IMR-90 (cell line): ENCODE results near the gene LETM1. TPM values are rescaled to one million over a fixed set of nuclear protein-coding genes. Genes with fewer than 3 reads are reported as not detected.

ENCODE experiments used
- ATAC-seq: fragments of 200-7000 bp; cut with Tn5 transposase; 2 replicates; pipeline ENCODE4 v1.9.1; 2020; ENCODE audit warnings: low read depth, mild to moderate bottlenecking, moderate library complexity
- BruUV-seq: library from RNA; stranded (reverse); fragments of 400-500 nt; replicated peaks from 2 replicates; lab custom pipeline; 2021; lab: Mats Ljungman, UMichigan
- CTCF ChIA-PET: fragments of 300-600 bp; formaldehyde crosslinking; extraction: SDS; loops from one replicate; lab custom pipeline; 2021; ENCODE audit warnings: antibody characterized with exemption; lab: Yijun Ruan, JAX
- POLR2A ChIA-PET: fragments of 300-600 bp; sonication (Branson Sonifier 250); formaldehyde crosslinking; loops from one replicate; lab custom pipeline; 2022; ENCODE audit warnings: antibody characterized with exemption; ENCODE audit not compliant: unreplicated experiment; lab: Charles Lee
- DNase-seq: peaks from one replicate; pipeline ENCODE4 v3.0.0; 2013
- H2AFZ ChIP-seq: replicated peaks from 2 replicates; pipeline ENCODE3; 2013; ENCODE audit warnings: low read length, mild to moderate bottlenecking; ENCODE audit not compliant: poor library complexity
- H2AK5ac ChIP-seq: 2 replicates; pipeline ENCODE4 v1.6.1; 2013; ENCODE audit warnings: low read depth, low read length, inconsistent platforms
- H2AK9ac ChIP-seq: replicated peaks from 2 replicates; pipeline ENCODE3; 2013; ENCODE audit warnings: mild to moderate bottlenecking, low read depth, low read length, moderate library complexity; ENCODE audit not compliant: poor library complexity
- H2BK120ac ChIP-seq: 2 replicates; pipeline ENCODE4 v1.6.1; 2013; ENCODE audit warnings: low read depth, low read length, inconsistent platforms
- H2BK15ac ChIP-seq: 3 replicates; pipeline ENCODE4 v1.6.1; 2013; ENCODE audit warnings: low read depth, low read length, inconsistent platforms
- H2BK20ac ChIP-seq: 2 replicates; pipeline ENCODE4 v1.6.1; 2013; ENCODE audit warnings: low read depth, mild to moderate bottlenecking, inconsistent platforms, low read length, moderate library complexity
- H2BK5ac ChIP-seq: 2 replicates; pipeline ENCODE4 v1.6.1; 2013; ENCODE audit warnings: mild to moderate bottlenecking, low read depth, low read length, inconsistent platforms; ENCODE audit not compliant: poor library complexity, severe bottlenecking
- H3K14ac ChIP-seq: replicated peaks from 2 replicates; pipeline ENCODE4 v1.6.1; 2013; ENCODE audit warnings: low read depth, low read length, inconsistent platforms
- H3K18ac ChIP-seq: 2 replicates; pipeline ENCODE4 v1.6.1; 2013; ENCODE audit warnings: low read depth, low read length, control low read depth
- H3K23ac ChIP-seq: 2 replicates; pipeline ENCODE4 v1.6.1; 2013; ENCODE audit warnings: low read depth, low read length, inconsistent platforms
- H3K27ac ChIP-seq: 2 replicates; pipeline ENCODE4 v1.5.1; 2013; ENCODE audit warnings: mild to moderate bottlenecking, control low read depth, low read length; ENCODE audit not compliant: insufficient read depth
- H3K27me3 ChIP-seq: 2 replicates; pipeline ENCODE4 v1.6.1; 2013; ENCODE audit warnings: low read length; ENCODE audit not compliant: control insufficient read depth, insufficient read depth
- H3K36me3 ChIP-seq: 2 replicates; pipeline ENCODE4 v1.6.1; 2013; ENCODE audit warnings: low read length, mixed read lengths; ENCODE audit not compliant: control insufficient read depth, insufficient read depth
- H3K4ac ChIP-seq: 2 replicates; pipeline ENCODE4 v1.6.1; 2013; ENCODE audit warnings: low read depth, low read length, inconsistent platforms
- H3K4me1 ChIP-seq: 2 replicates; pipeline ENCODE4 v1.6.1; 2013; ENCODE audit warnings: low read length, mixed read lengths; ENCODE audit not compliant: control insufficient read depth, insufficient read depth
- H3K4me2 ChIP-seq: 2 replicates; pipeline ENCODE4 v1.6.1; 2013; ENCODE audit warnings: low read depth, mild to moderate bottlenecking, control low read depth, low read length, moderate library complexity
- H3K4me3 ChIP-seq: 2 replicates; pipeline ENCODE4 v1.5.1; 2013; ENCODE audit warnings: low read depth, mild to moderate bottlenecking, control low read depth, low read length, moderate library complexity; ENCODE audit not compliant: insufficient read depth
- H3K56ac ChIP-seq: 2 replicates; pipeline ENCODE4 v1.6.1; 2013; ENCODE audit warnings: low read length, inconsistent platforms; ENCODE audit not compliant: insufficient read depth; ENCODE audit errors: extremely low read depth
- H3K79me1 ChIP-seq, 2 experiments: 2 replicates each; pipeline ENCODE4 v1.6.1; 2013; ENCODE audit warnings: low read length in 2 of 2, inconsistent platforms in 1 of 2, low read depth in 1 of 2
- H3K9ac ChIP-seq: 2 replicates; pipeline ENCODE4 v1.6.1; 2013; ENCODE audit warnings: low read depth, low read length, control low read depth
- H3K9me1 ChIP-seq: 2 replicates; pipeline ENCODE4 v1.6.1; 2013; ENCODE audit warnings: low read length, inconsistent platforms; ENCODE audit not compliant: insufficient read depth
- H3K9me3 ChIP-seq: 2 replicates; pipeline ENCODE4 v1.6.1; 2013; ENCODE audit warnings: low read length; ENCODE audit not compliant: control insufficient read depth, insufficient read depth
- H4K20me1 ChIP-seq: 2 replicates; pipeline ENCODE4 v1.6.1; 2013; ENCODE audit warnings: low read length, inconsistent platforms; ENCODE audit not compliant: insufficient read depth
- H4K5ac ChIP-seq: 2 replicates; pipeline ENCODE4 v1.6.1; 2013; ENCODE audit warnings: mild to moderate bottlenecking, low read depth, low read length, control low read depth
- H4K8ac ChIP-seq, 2 experiments: 2 replicates each; pipeline ENCODE4 v1.6.1; 2013; ENCODE audit warnings: low read depth in 2 of 2, low read length in 2 of 2, control low read depth in 1 of 2, inconsistent platforms in 1 of 2
- H4K91ac ChIP-seq: 2 replicates; pipeline ENCODE4 v1.6.1; 2013; ENCODE audit warnings: low read depth, low read length, inconsistent platforms; ENCODE audit not compliant: insufficient read depth
- CEBPB ChIP-seq: IDR thresholded peaks from 2 replicates; pipeline ENCODE4 v1.6.1; 2012; ENCODE audit warnings: low read depth, low read length, improper control_type of control experiment
- CHD1 ChIP-seq: IDR thresholded peaks from 2 replicates; pipeline ENCODE4 v1.6.1; 2012; ENCODE audit warnings: low read depth, low read length, improper control_type of control experiment
- FOS ChIP-seq: fragments of 150-350 bp; IDR thresholded peaks from 2 replicates; pipeline ENCODE4 v1.6.1; 2016; ENCODE audit warnings: low read depth, low read length
- MAFK ChIP-seq: IDR thresholded peaks from 2 replicates; pipeline ENCODE4 v1.6.1; 2012; ENCODE audit warnings: low read depth, low read length, improper control_type of control experiment
- MAZ ChIP-seq: IDR thresholded peaks from 2 replicates; pipeline ENCODE4 v1.6.1; 2012; ENCODE audit warnings: low read depth, mild to moderate bottlenecking, low read length, improper control_type of control experiment, moderate library complexity, borderline replicate concordance
- NFE2L2 ChIP-seq: fragments of 150-350 bp; IDR thresholded peaks from 2 replicates; pipeline ENCODE4 v1.6.1; 2016; ENCODE audit warnings: low read depth, mild to moderate bottlenecking, low read length
- POLR2A ChIP-seq: IDR thresholded peaks from 2 replicates; pipeline ENCODE4 v1.6.1; 2012; ENCODE audit warnings: mild to moderate bottlenecking, low read depth, low read length
- RAD21 ChIP-seq: IDR thresholded peaks from 2 replicates; pipeline ENCODE4 v1.6.1; 2012; ENCODE audit warnings: low read length, improper control_type of control experiment
- RCOR1 ChIP-seq: IDR thresholded peaks from 2 replicates; pipeline ENCODE4 v1.6.1; 2012; ENCODE audit warnings: mild to moderate bottlenecking, low read length, improper control_type of control experiment; ENCODE audit not compliant: insufficient replicate concordance
- RFX5 ChIP-seq: IDR thresholded peaks from 2 replicates; pipeline ENCODE4 v1.8.0; 2012; ENCODE audit warnings: low read depth, mild to moderate bottlenecking, low read length, moderate library complexity
- SMC3 ChIP-seq: fragments of 150-350 bp; IDR thresholded peaks from 2 replicates; pipeline ENCODE4 v1.6.1; 2016; ENCODE audit warnings: low read depth, mild to moderate bottlenecking, antibody characterized with exemption, low read length, moderate library complexity
- USF2 ChIP-seq: fragments of 150-350 bp; IDR thresholded peaks from 2 replicates; pipeline ENCODE4 v1.6.1; 2017; ENCODE audit warnings: mild to moderate bottlenecking, antibody characterized with exemption, low read length, low read depth
- WGBS, 2 experiments: methylation state at CpG; one replicate each; pipeline versions ENCODE4 v1.1.5 to v1.1.7; 2013; ENCODE audit warnings: missing lambda C conversion rate in 2 of 2; ENCODE audit not compliant: insufficient read length in 1 of 2; ENCODE audit errors: extremely low coverage in 2 of 2; 5-methylcytosine and 5-hydroxymethylcytosine counted together
- dilution Hi-C: fragments of 300-500 bp; cut with HindIII; formaldehyde crosslinking; loops from one replicate; pipeline ENCODE4 v1.14.3; 2018; ENCODE audit warnings: low sequenced_read_pairs; ENCODE audit not compliant: unreplicated experiment
- in situ Hi-C: fragments of 300-500 bp; cut with MboI; formaldehyde crosslinking; loops from 3 replicates; pipeline ENCODE4 v1.14.3; 2019; ENCODE audit warnings: low sequenced_read_pairs, inconsistent platforms, mixed read lengths
- intact Hi-C: fragments of 100-400 bp; cut with micrococcal nuclease; formaldehyde crosslinking; loops from 2 replicates; pipeline ENCODE4 v1.10.0; 2022
- polyA plus RNA-seq, 3 experiments: library from polyadenylated mRNA; depleted of rRNA; stranded (reverse); fragments of >200 nt; gene quantifications; 2 replicates each; pipeline ENCODE4 v1.2.3, GENCODE V29; 2012; ENCODE audit warnings: low replicate concordance in 1 of 3
- total RNA-seq: library from RNA; depleted of rRNA; stranded (reverse); fragments of >200 nt; gene quantifications from 2 replicates; pipeline ENCODE4 v1.2.3, GENCODE V29; 2012
- TF ChIP-seq, protein P1 (sequence below): fragments of 150-350 bp; IDR thresholded peaks from 2 replicates; pipeline ENCODE4 v1.6.1; 2016; ENCODE audit warnings: low read depth, mild to moderate bottlenecking, low read length, moderate library complexity, borderline replicate concordance

LETM1 gene
- total and polyA plus RNA-seq, 2 of the 4 experiments (the other 2 are of a cell fraction) = 25.0 to 49.3 TPM

DNA sequence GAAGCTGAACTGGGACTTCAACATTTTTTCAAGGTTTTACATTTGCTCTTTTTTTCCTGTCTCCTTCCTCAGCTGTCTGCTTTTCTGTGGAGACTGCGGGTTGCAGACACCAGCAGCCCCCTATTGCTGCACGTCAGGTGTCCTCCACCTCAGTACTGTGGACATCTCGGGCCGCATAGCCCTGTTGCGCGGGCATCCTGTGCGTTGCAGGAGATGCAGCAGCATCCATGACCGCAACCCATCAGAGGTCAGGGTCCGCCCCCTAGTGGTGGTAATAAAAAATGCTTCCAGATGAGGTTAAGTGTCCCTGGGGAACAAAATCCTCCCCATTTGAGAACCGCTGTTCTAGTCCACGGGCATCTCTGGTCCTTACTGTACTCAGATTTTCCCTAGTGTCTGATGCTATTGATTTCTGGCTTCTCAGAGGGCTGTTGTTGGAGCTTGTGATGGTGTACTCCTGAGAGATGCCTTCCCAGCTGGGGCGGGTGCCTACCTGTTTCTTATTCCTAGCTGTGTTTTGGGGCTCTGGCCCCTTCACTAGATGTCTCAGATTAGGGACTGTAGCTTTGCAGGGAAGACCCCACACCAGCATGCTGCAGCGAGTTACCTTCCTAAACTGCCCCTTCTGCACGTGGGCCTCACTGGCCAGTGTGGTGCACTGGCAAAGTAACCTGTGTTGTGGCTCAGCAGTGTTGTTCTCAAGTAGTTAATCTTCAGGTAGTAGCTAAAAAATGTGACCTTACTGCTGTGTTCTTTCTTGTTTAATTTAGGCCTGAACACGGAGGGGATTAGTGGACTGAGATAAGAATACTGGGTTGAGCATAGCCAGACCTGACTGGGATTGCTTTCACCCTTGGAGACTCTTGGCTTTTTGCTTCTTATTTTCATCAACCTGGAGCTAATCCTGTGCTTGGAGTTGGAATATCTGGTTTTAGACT lies 43.5 kb upstream of the LETM1 start:
- Histone ChIP-seq H3K27ac (no peak overlapping the region), H3K4ac (no peak overlapping the region), H3K23ac (peak overlapping the region; percentile 21; the same call in 1 of the 2 replicates), H2AFZ (peak overlapping the region; percentile 62), H2AK9ac (no peak overlapping the region), H3K9me3 (no peaks in the 10 kb centered on the region), H3K18ac (no peak overlapping the region), H3K9ac (no peak overlapping the region), H3K4me2 (peak overlapping the region; percentile 72), H4K5ac (no peak overlapping the region; the same call in 1 of the 2 replicates), H3K4me1 (peaks cover 2% of the 10 kb centered on the region; the same call in 1 of the 2 replicates), H3K9me1 (peaks cover 3% of the 10 kb centered on the region), H2BK120ac (no peak overlapping the region), H4K91ac (no peak overlapping the region; the same call in 1 of the 2 replicates), H3K4me3 (no peak overlapping the region), H4K8ac (peak overlapping the region in 1 of 2 experiments; percentile 62; a peak in 1 of 4 replicates), H2AK5ac (no peak overlapping the region), H3K56ac (no peak overlapping the region), H3K79me1 (peaks cover 35 to 68% of the 10 kb centered on the region in 2 experiments), H4K20me1 (peaks cover 65% of the 10 kb centered on the region), H2BK15ac (no peak overlapping the region), H2BK5ac (no peak overlapping the region), H3K36me3 (peaks cover 11% of the 10 kb centered on the region), H2BK20ac (no peak overlapping the region), H3K27me3 (no peaks in the 10 kb centered on the region), H3K14ac (no peak overlapping the region)
- WGBS, 2 experiments = 40% methylated on average over 3 of the region's 15 CpGs; no CpG with 5 or more reads in 1 of the 2 experiments
- CTCF ChIA-PET = interaction anchor here (0.6 to 2.0 kb wide), 7 partner anchors 9 to 92 kb away, joined by 3 to 9 read pairs (median 4); no protein-coding TSS in a partner anchor
- POLR2A ChIA-PET = interaction anchor here (0.6 kb wide), 1 partner anchor 39 kb away, joined by 4 read pairs; no protein-coding TSS in a partner anchor
- in situ Hi-C loops (loop anchor here (5.0 kb wide), 1 partner anchor 157 kb away; no protein-coding TSS in a partner anchor), intact Hi-C loops (loop anchor here (1.0 to 5.0 kb wide), 4 partner anchors 27 to 151 kb away; partner anchors contain the start of gene LETM1), dilution Hi-C loops (no loop called here)
- BruUV-seq = no TSS peak
- ATAC-seq = peak; percentile 98
- peak; percentile 78 for DNase-seq
- TF ChIP-seq RCOR1 (peak; percentile 37), NFE2L2 (no peak), POLR2A (0 out of 2 replicates have a peak, but pooled peaks have one; percentile 31), MAZ (no peak), CHD1 (no peak), CEBPB (no peak), RFX5 (no peak), MAFK (no peak), SMC3 (peak; percentile 75), RAD21 (peak; percentile 93), FOS (no peak), USF2 (no peak)
- TF ChIP-seq, protein P1, sequence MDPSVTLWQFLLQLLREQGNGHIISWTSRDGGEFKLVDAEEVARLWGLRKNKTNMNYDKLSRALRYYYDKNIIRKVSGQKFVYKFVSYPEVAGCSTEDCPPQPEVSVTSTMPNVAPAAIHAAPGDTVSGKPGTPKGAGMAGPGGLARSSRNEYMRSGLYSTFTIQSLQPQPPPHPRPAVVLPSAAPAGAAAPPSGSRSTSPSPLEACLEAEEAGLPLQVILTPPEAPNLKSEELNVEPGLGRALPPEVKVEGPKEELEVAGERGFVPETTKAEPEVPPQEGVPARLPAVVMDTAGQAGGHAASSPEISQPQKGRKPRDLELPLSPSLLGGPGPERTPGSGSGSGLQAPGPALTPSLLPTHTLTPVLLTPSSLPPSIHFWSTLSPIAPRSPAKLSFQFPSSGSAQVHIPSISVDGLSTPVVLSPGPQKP = no peak
